ENCODE results near the gene GPC5.

- TF ChIP-seq YY1 (IDR thresholded peaks at IDR 0.05; ENCODE audit: insufficient read depth, insufficient read length) (no peak), SUZ12 (IDR thresholded peaks at IDR 0.05; ENCODE audit: extremely low read depth, insufficient read depth, insufficient read length) (no peak)
Measured at GRCh38 chr13:92761710-92762109, 1363.3 kb downstream of the GPC5 start.
